ENCODE data around the gene LGR5. TPM values are rescaled to one million over a fixed set of nuclear protein-coding genes. Genes with fewer than 3 reads are reported as not detected.

The LGR5 gene
- total and polyA plus RNA-seq, 9 of the 15 experiments (the other 6 are each of a cell fraction or from before 2014, with no cell fraction given), result not detected

GRCh38 chr12:71576496-71576895 lies 136.9 kb downstream of the LGR5 start (continued):
- TF ChIP-seq AFF1 (IDR thresholded peaks at IDR 0.05; ENCODE audit: low read depth in 1 of 2, partially characterized antibody in 2 of 2), result no peak
- no peak for TF ChIP-seq CHD7 (IDR thresholded peaks at IDR 0.05; ENCODE audit: low read depth, low read length)
- no peak for TF ChIP-seq SIX5 (IDR thresholded peaks at IDR 0.05; ENCODE audit: borderline replicate concordance in 1 of 2, insufficient read depth in 1 of 2, low read depth in 1 of 2, low read length in 2 of 2)

Data from K562 (cell line).